Activated gamma-delta T cell treated with anti-CD3 and anti-CD28 coated beads, Interleukin-2, amount 50 U/mL, for 16 hours (primary cell): ENCODE data around the gene TXNL4B.
"Not testable (repeated sequence)": the region's sequence is repeated elsewhere in the genome, so short reads cannot be mapped to it uniquely, and the experiment has no call there.

Experiments
- DNase-seq: peaks from one replicate; pipeline ENCODE4 v3.0.0-alpha.2; 2020; ENCODE audit warnings: low read depth

The TXNL4B gene

GRCh38 chr16:72112452-72112792 is 19.0 kb upstream of the TXNL4B start:
- DNase-seq = no peak

- no peak for DNase-seq
Measured at GRCh38 chr16:72111657-72112451, 18.4 kb upstream of the TXNL4B start.

GRCh38 chr16:72110662-72111615 is 17.5 kb upstream of the TXNL4B start:
- DNase-seq = no peak

- DNase-seq = no peak
Measured at GRCh38 chr16:72109966-72110530, 16.6 kb upstream of the TXNL4B start.

GRCh38 chr16:72109300-72109699 is 15.9 kb upstream of the TXNL4B start:
- DNase-seq = no peak

GRCh38 chr16:72108353-72109102 is 15.1 kb upstream of the TXNL4B start:
- DNase-seq = no peak

- DNase-seq = no peak
Measured at GRCh38 chr16:72107371-72107770, 14.0 kb upstream of the TXNL4B start.

- DNase-seq = no peak
Measured at GRCh38 chr16:72105978-72106377, 12.6 kb upstream of the TXNL4B start.

- DNase-seq = no peak
Measured at GRCh38 chr16:72104905-72105304, 11.5 kb upstream of the TXNL4B start.

- no peak for DNase-seq
Measured at GRCh38 chr16:72101195-72101594, 7.8 kb upstream of the TXNL4B start.

GRCh38 chr16:72099377-72099818 is 6.0 kb upstream of the TXNL4B start:
- peak; percentile 14 for DNase-seq

- no peak for DNase-seq
Measured at GRCh38 chr16:72098936-72099335, 5.5 kb upstream of the TXNL4B start.

- peak; percentile 46 for DNase-seq
Measured at GRCh38 chr16:72094266-72094610, 818 bp upstream of the TXNL4B start.

GRCh38 chr16:72092832-72093447 is 480 bp downstream of the TXNL4B start:
- no peak for DNase-seq

GRCh38 chr16:72091217-72091616 is 2.2 kb downstream of the TXNL4B start:
- no peak for DNase-seq

GRCh38 chr16:72085002-72085401 is 8.4 kb downstream of the TXNL4B start:
- DNase-seq = no peak

GRCh38 chr16:72084445-72084844 is 9.0 kb downstream of the TXNL4B start:
- DNase-seq = no peak

GRCh38 chr16:72083778-72084404 is 9.5 kb downstream of the TXNL4B start:
- no peak for DNase-seq

GRCh38 chr16:72076991-72077706 is 16.3 kb downstream of the TXNL4B start:
- not testable (repeated sequence) for DNase-seq

- DNase-seq = not testable (repeated sequence)
Measured at GRCh38 chr16:72075067-72075466, 18.4 kb downstream of the TXNL4B start.
